HG03066 (cell line): ENCODE measurements around the gene DSC2.
"Not testable (repeated sequence)": the region's sequence is repeated elsewhere in the genome, so short reads cannot be mapped to it uniquely, and the experiment has no call there.

Experiments used
- ATAC-seq: cut with Tn5 transposase; IDR thresholded peaks from one replicate; pipeline ENCODE4 v1.9.1; 2021; ENCODE audit warnings: low read depth; ENCODE audit not compliant: unreplicated experiment

DSC2 gene

GRCh38 chr18:31102025-31102684 is at the start of gene DSC2:
DSC2 (minus strand) TSS chr18:31102421; CDS start chr18:31101971, 450 bp downstream.
- no peak for ATAC-seq

- ATAC-seq = no peak
Measured at GRCh38 chr18:31149351-31149750, 47.1 kb upstream of the DSC2 start.

GRCh38 chr18:31148600-31148999 is 46.4 kb upstream of the DSC2 start:
- ATAC-seq = no peak

GRCh38 chr18:31146809-31147208 is 44.6 kb upstream of the DSC2 start:
- ATAC-seq = no peak

GRCh38 chr18:31143025-31143424 is 40.8 kb upstream of the DSC2 start:
- no peak for ATAC-seq

- ATAC-seq = no peak
Measured at GRCh38 chr18:31138709-31139108, 36.5 kb upstream of the DSC2 start.

GRCh38 chr18:31134988-31135529 is 32.8 kb upstream of the DSC2 start:
- ATAC-seq = no peak

GRCh38 chr18:31129398-31130115 is 27.3 kb upstream of the DSC2 start:
- ATAC-seq = no peak

- ATAC-seq = no peak
Measured at GRCh38 chr18:31125878-31126277, 23.7 kb upstream of the DSC2 start.

- not testable (repeated sequence) for ATAC-seq
Measured at GRCh38 chr18:31123125-31123524, 20.9 kb upstream of the DSC2 start.

- no peak for ATAC-seq
Measured at GRCh38 chr18:31120594-31120993, 18.4 kb upstream of the DSC2 start.

- ATAC-seq = no peak
Measured at GRCh38 chr18:31116853-31117595, 14.8 kb upstream of the DSC2 start.

GRCh38 chr18:31112804-31113203 is 10.6 kb upstream of the DSC2 start:
- ATAC-seq = no peak

- no peak for ATAC-seq
Measured at GRCh38 chr18:31105733-31106132, 3.5 kb upstream of the DSC2 start.

- no peak for ATAC-seq
Measured at GRCh38 chr18:31104444-31104843, 2.2 kb upstream of the DSC2 start.

- no peak for ATAC-seq
Measured at GRCh38 chr18:31103423-31103822, 1.2 kb upstream of the DSC2 start.

GRCh38 chr18:31102941-31103340 is 720 bp upstream of the DSC2 start:
- no peak for ATAC-seq

- ATAC-seq = no peak
Measured at GRCh38 chr18:31101183-31102024, 817 bp downstream of the DSC2 start.

- no peak for ATAC-seq
Measured at GRCh38 chr18:31100436-31101182, 1.6 kb downstream of the DSC2 start.
